HG03045 (cell line): ENCODE data around the gene OR6B3.
A peak's percentile ranks its signal among the peaks of the same experiment; 100 is the strongest.
"Not testable (repeated sequence)": the region's sequence is repeated elsewhere in the genome, so short reads cannot be mapped to it uniquely, and the experiment has no call there.

ENCODE experiments used
- ATAC-seq: cut with Tn5 transposase; IDR thresholded peaks from one replicate; pipeline ENCODE4 v1.9.1; 2021; ENCODE audit warnings: mild to moderate bottlenecking, moderate library complexity; ENCODE audit not compliant: unreplicated experiment

Gene OR6B3

GRCh38 chr2:240045098-240045497, 8.2 kb downstream of the OR6B3 start:
- ATAC-seq: no peak

GRCh38 chr2:240044096-240044495, 9.2 kb downstream of the OR6B3 start:
- ATAC-seq: not testable (repeated sequence)

- no peak for ATAC-seq
These were observed 9.9 kb downstream of the OR6B3 start for GRCh38 chr2:240043279-240043989.

- ATAC-seq: no peak
These were observed 10.6 kb downstream of the OR6B3 start for GRCh38 chr2:240042740-240043139.

- ATAC-seq: no peak
These were observed 12.0 kb downstream of the OR6B3 start for GRCh38 chr2:240041363-240041762.

GRCh38 chr2:240037358-240037757, 16.0 kb downstream of the OR6B3 start:
- ATAC-seq: no peak

GRCh38 chr2:240033330-240033678, 20.0 kb downstream of the OR6B3 start:
- ATAC-seq: no peak

- no peak for ATAC-seq
These were observed 20.7 kb downstream of the OR6B3 start for GRCh38 chr2:240032406-240033329.

GRCh38 chr2:240030379-240031094, 22.8 kb downstream of the OR6B3 start, which contains the start of gene OR6B2:
OR6B2 (minus strand) TSS chr2:240030429; CDS start chr2:240030429, 0 bp downstream.
- no peak for ATAC-seq

GRCh38 chr2:240024766-240025165, 28.6 kb downstream of the OR6B3 start:
- ATAC-seq: peak; percentile 15

GRCh38 chr2:240023792-240024191, 29.5 kb downstream of the OR6B3 start:
- no peak for ATAC-seq

GRCh38 chr2:240021488-240022104, 31.7 kb downstream of the OR6B3 start:
- no peak for ATAC-seq

GRCh38 chr2:240018071-240018750, 35.1 kb downstream of the OR6B3 start:
- no peak for ATAC-seq

GRCh38 chr2:240014327-240014726, 39.0 kb downstream of the OR6B3 start:
- no peak for ATAC-seq

GRCh38 chr2:240013343-240013742, 40.0 kb downstream of the OR6B3 start:
- no peak for ATAC-seq

- ATAC-seq: no peak
These were observed 50.3 kb downstream of the OR6B3 start for GRCh38 chr2:240002983-240003382.

GRCh38 chr2:240000671-240001070, 52.6 kb downstream of the OR6B3 start:
- ATAC-seq: no peak

- no peak for ATAC-seq
These were observed 55.5 kb downstream of the OR6B3 start for GRCh38 chr2:239997686-239998409.
